Activated CD8-positive, alpha-beta memory T cell treated with anti-CD3 and anti-CD28 coated beads, Interleukin-2, amount 50 U/mL, for 1 hour (primary cell): ENCODE data around the gene SOST.

Experiments
- DNase-seq: peaks from one replicate; pipeline ENCODE4 v3.0.0-alpha.2; 2020; ENCODE audit errors: extremely low read depth

The SOST gene

DNA sequence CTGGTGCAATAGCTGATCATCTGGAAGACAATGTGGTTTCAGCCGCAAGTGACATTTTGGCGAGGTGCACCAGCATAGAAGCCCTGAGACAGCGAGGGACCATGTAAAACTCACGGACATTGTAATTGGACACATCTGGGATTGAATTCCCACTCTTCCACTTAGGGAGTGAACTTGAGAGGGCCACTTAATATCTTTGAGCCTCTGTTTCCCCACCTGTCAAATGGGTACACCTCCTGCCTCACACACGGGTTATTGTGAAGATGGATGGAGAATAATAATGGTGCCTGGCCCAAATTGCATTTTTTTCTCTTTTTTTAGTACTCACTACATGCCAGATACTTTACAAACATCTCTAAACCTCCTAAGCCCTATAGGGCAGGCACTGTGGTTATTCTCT, 51.4 kb downstream of the SOST start:
- DNase-seq, result no peak

DNA sequence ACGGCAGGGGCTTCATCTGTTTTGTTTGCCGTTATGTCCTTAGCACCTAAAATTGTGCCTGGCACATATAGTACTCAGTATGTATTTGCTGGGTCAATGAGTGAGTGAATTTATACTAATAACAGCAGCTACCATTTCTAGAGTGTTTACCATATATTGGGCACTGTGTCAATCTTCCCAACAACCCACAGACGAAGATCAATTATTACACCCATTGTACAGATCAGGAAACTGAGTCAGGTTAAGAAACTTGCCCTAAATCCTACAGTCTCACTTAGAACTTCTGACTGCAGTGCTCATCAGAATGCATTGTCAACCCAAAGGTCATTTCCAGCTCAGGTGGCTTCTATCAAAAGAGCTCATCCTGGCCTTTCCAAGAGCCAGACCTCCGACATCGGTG, 52.4 kb downstream of the SOST start:
- no peak for DNase-seq
